K562 (cell line): ENCODE measurements around the gene HLA-DOB. TPM values are rescaled to one million over a fixed set of nuclear protein-coding genes. Genes with fewer than 3 reads are reported as not detected.

Experiments used
- ATAC-seq: fragments of 200-7000 bp; cut with Tn5 transposase; 3 replicates; pipeline ENCODE4 v1.9.1; 2020; ENCODE audit warnings: moderate library complexity
- BruUV-seq: library from RNA; stranded (reverse); fragments of 400-500 nt; replicated peaks from 2 replicates; lab custom pipeline; 2021; lab: Mats Ljungman, UMichigan
- CTCF ChIA-PET: fragments of 300-600 bp; formaldehyde crosslinking; extraction: SDS; loops from one replicate; lab custom pipeline; 2021; ENCODE audit warnings: low intra/inter-chr PET ratio; lab: Yijun Ruan, JAX
- POLR2A ChIA-PET: fragments of 300-600, 350-650 bp; sonication (Branson Sonifier 250); formaldehyde crosslinking; extraction: SDS; loops from one replicate; lab custom pipeline; 2021; ENCODE audit warnings: antibody characterized with exemption, inconsistent platforms; lab: Yijun Ruan, JAX
- DNase-seq, 4 experiments: peaks; one replicate each; pipeline versions ENCODE4 v3.0.0 to v3.0.0-alpha.2; 2011 to 2018; ENCODE audit warnings: low spot score in 3 of 4, mixed read lengths in 3 of 4; ENCODE audit errors: extremely low read depth in 1 of 4
- FAIRE-seq: peaks from 2 replicates; lab custom pipeline; 2011; peaks lifted over from hg19 to GRCh38; lab: Jason Lieb, UNC
- H2AFZ ChIP-seq: 2 replicates; pipeline ENCODE4 v1.6.0; 2011; ENCODE audit warnings: low read depth, low read length, control low read depth, inconsistent platforms
- H3K27ac ChIP-seq: fragments of 200-600 bp; 3 replicates; pipeline ENCODE4 v1.8.0; 2011; ENCODE audit warnings: low read depth, mild to moderate bottlenecking, control low read depth, inconsistent platforms, low read length, moderate library complexity, mixed read lengths; ENCODE audit errors: extremely low read depth
- H3K27me3 ChIP-seq, 2 experiments: fragments of 300-600 bp in 1 of 2; 2 replicates in 1 of 2; 3 replicates in 1 of 2; pipeline versions ENCODE4 v1.6.0 to v1.8.0; 2011; ENCODE audit warnings: inconsistent platforms in 2 of 2, low read length in 2 of 2, mild to moderate bottlenecking in 1 of 2, mixed read lengths in 1 of 2, moderate library complexity in 1 of 2; ENCODE audit not compliant: control insufficient read depth in 2 of 2, insufficient read depth in 2 of 2
- H3K36me3 ChIP-seq: fragments of 300-600 bp; 3 replicates; pipeline ENCODE4 v1.8.0; 2011; ENCODE audit warnings: mild to moderate bottlenecking, low read length, inconsistent platforms; ENCODE audit not compliant: control insufficient read depth, insufficient read depth
- H3K4me1 ChIP-seq, 2 experiments: fragments of 200-600 bp in 1 of 2; replicated peaks in 1 of 2; 2 replicates in 1 of 2; 3 replicates in 1 of 2; pipeline versions ENCODE4 v1.5.1 to v1.8.0; 2011; ENCODE audit warnings: inconsistent platforms in 2 of 2, low read length in 2 of 2, mild to moderate bottlenecking in 1 of 2, mixed read lengths in 1 of 2, moderate library complexity in 1 of 2; ENCODE audit not compliant: control insufficient read depth in 2 of 2, insufficient read depth in 2 of 2
- H3K4me2 ChIP-seq: 2 replicates; pipeline ENCODE4 v1.6.1; 2011; ENCODE audit warnings: low read length, control low read depth, inconsistent platforms, mixed read lengths; ENCODE audit not compliant: insufficient read depth
- H3K4me3 ChIP-seq: fragments of 200-600 bp; sonication (generic), shearing (Covaris generic); 2 replicates; pipeline ENCODE4 v1.5.1; 2016; ENCODE audit warnings: control low read depth, inconsistent platforms
- H3K79me2 ChIP-seq: fragments of 200-600 bp; 3 replicates; pipeline ENCODE4 v1.8.0; 2011; ENCODE audit warnings: low read length, inconsistent platforms; ENCODE audit not compliant: control insufficient read depth, insufficient read depth
- H3K9ac ChIP-seq, 2 experiments: 2 replicates each; pipeline versions ENCODE4 v1.6.0 to v1.6.1; 2011; ENCODE audit warnings: low read depth in 2 of 2, low read length in 2 of 2, control low read depth in 1 of 2, inconsistent platforms in 1 of 2, mild to moderate bottlenecking in 1 of 2, mixed read lengths in 1 of 2; ENCODE audit not compliant: insufficient read depth in 1 of 2
- H3K9me1 ChIP-seq: one replicate; pipeline ENCODE4 v1.6.0; 2011; ENCODE audit warnings: inconsistent platforms, mild to moderate bottlenecking, low read length, moderate library complexity; ENCODE audit not compliant: control insufficient read depth, insufficient read depth
- H3K9me3 ChIP-seq: replicated peaks from 2 replicates; pipeline ENCODE4 v1.5.1; 2011; ENCODE audit warnings: low read depth, low read length, inconsistent platforms; ENCODE audit not compliant: control insufficient read depth, insufficient read depth
- H4K20me1 ChIP-seq: replicated peaks from 2 replicates; pipeline ENCODE4 v1.6.1; 2011; ENCODE audit warnings: low read length, inconsistent platforms, mixed read lengths; ENCODE audit not compliant: control insufficient read depth, insufficient read depth
- BRD9 ChIP-seq: fragments of 450-650 bp; IDR thresholded peaks from 2 replicates; pipeline ENCODE4 v1.6.1; 2018; ENCODE audit warnings: low read depth; ENCODE audit not compliant: partially characterized antibody
- GTF2E2 ChIP-seq: fragments of 200-800 bp; sonication (Bioruptor generic); IDR thresholded peaks from 2 replicates; pipeline ENCODE4 v1.6.1; 2016; ENCODE audit warnings: missing genetic modification characterization, missing compliant biosample characterization
- KDM4B ChIP-seq, 2 experiments: fragments of 450-650 bp in 1 of 2; sonication (generic) in 1 of 2; IDR thresholded peaks; 2 replicates each; pipeline ENCODE4 v1.6.1; 2016 to 2017; ENCODE audit warnings: borderline replicate concordance in 2 of 2, antibody characterized with exemption in 1 of 2, low read depth in 1 of 2, mild to moderate bottlenecking in 1 of 2
- KHSRP ChIP-seq: fragments of 450-650 bp; IDR thresholded peaks from 2 replicates; pipeline ENCODE4 v1.6.1; 2017
- PATZ1 ChIP-seq: fragments of 250-450 bp; sonication (Bioruptor Pico); IDR thresholded peaks from 2 replicates; pipeline ENCODE4 v1.5.0; 2020; ENCODE audit warnings: mild to moderate bottlenecking, borderline replicate concordance
- PHB2 ChIP-seq: fragments of 450-650 bp; IDR thresholded peaks from 2 replicates; pipeline ENCODE4 v1.6.1; 2017; ENCODE audit warnings: low read depth
- POLR2H ChIP-seq: IDR thresholded peaks from 2 replicates; pipeline ENCODE4 v1.6.1; 2016; ENCODE audit warnings: missing genetic modification characterization, low read depth, mild to moderate bottlenecking, control low read depth, missing compliant biosample characterization, moderate library complexity
- SPI1 ChIP-seq: IDR thresholded peaks from 2 replicates; pipeline ENCODE4 v1.6.1; 2011; ENCODE audit warnings: low read depth, low read length, control low read depth, borderline replicate concordance
- STAG1 ChIP-seq: sonication (generic); formaldehyde crosslinking; IDR thresholded peaks from 2 replicates; pipeline ENCODE4 v1.5.0; 2020; ENCODE audit warnings: missing genetic modification reagents, borderline replicate concordance
- TCF7L2 ChIP-seq: fragments of 150-350 bp; IDR thresholded peaks from 2 replicates; pipeline ENCODE4 v1.6.1; 2016; ENCODE audit warnings: low read depth, mild to moderate bottlenecking, low read length, moderate library complexity
- WGBS: fragments of 100-300 bp; shearing (Covaris generic); methylation state at CpG from one replicate; pipeline ENCODE4 v1.1.6; 2016; ENCODE audit warnings: low coverage, mixed read lengths; ENCODE audit not compliant: insufficient coverage; ENCODE audit errors: missing lambda C conversion rate; 5-methylcytosine and 5-hydroxymethylcytosine counted together
- in situ Hi-C: fragments of 300-500 bp; cut with MboI; formaldehyde crosslinking; loops from 4 replicates; pipeline ENCODE4 v1.15.0; 2018; ENCODE audit warnings: inconsistent platforms, mixed read lengths
- intact Hi-C: fragments of 100-400 bp; cut with micrococcal nuclease; formaldehyde crosslinking; loops from 2 replicates; pipeline ENCODE4 v1.14.2; 2022
- polyA plus RNA-seq, 8 experiments: library from polyadenylated mRNA; depleted of rRNA in 4 of 8; stranded (reverse) in 5 of 8; unstranded in 3 of 8; fragments of >200 nt; fragmentation: Nextera tagmentation in 2 of 8; fragmentation: Illumina TruSeq in 1 of 8; extraction: Ambion mirVana in 2 of 8; extraction: Trizol in 1 of 8; gene quantifications; 2 replicates each; pipeline versions ENCODE4 v1.2.1 to v1.2.3, GENCODE V29; 2011 to 2014; ENCODE audit warnings: inconsistent platforms in 1 of 8, missing spikeins in 1 of 8
- total RNA-seq, 7 experiments: library from RNA; depleted of rRNA in 6 of 7; stranded (reverse); fragments of >200 nt in 6 of 7; fragmentation: Illumina TruSeq in 2 of 7; extraction: Trizol in 2 of 7; gene quantifications; 2 replicates each; pipeline versions ENCODE4 v1.2.1 to v1.2.3, GENCODE V29; 2011 to 2021; ENCODE audit warnings: low replicate concordance in 1 of 7

The HLA-DOB gene
- total and polyA plus RNA-seq, 9 of the 15 experiments (the other 6 are each of a cell fraction or from before 2014, with no cell fraction given): 1.2 to 4.0 (median 2.5) TPM

GRCh38 chr6:32799168-32799567 is 17.6 kb downstream of the HLA-DOB start:
- no peak for FAIRE-seq
- H3K36me3 ChIP-seq: no peaks in the 10 kb centered on the region
- TF ChIP-seq PHB2 (no peak), SPI1 (peak; percentile 39; the same call in 1 of the 2 replicates)
- TF ChIP-seq, all 486 proteins: peak for 1
- no peak overlapping the region for H2AFZ ChIP-seq
- intact Hi-C loops (loop anchor here (5.0 kb wide), 2 partner anchors 68 to 552 kb away; no protein-coding TSS in a partner anchor), in situ Hi-C loops (loop anchor here (5.0 kb wide), 1 partner anchor 377 kb away; no protein-coding TSS in a partner anchor)
- H3K27me3 ChIP-seq: peaks cover 20 to 24% of the 10 kb centered on the region in 2 experiments
- ChIA-PET CTCF (no interaction called here), POLR2A (interaction anchor here (0.7 to 1.5 kb wide), 6 partner anchors 9 to 1630 kb away, joined by 3 to 5 read pairs (median 3); no protein-coding TSS in a partner anchor)
- H3K4me2 ChIP-seq: no peak overlapping the region
- no peak overlapping the region for H3K27ac ChIP-seq
- no peak for ATAC-seq
- no peaks in the 10 kb centered on the region for H4K20me1 ChIP-seq
- no peaks in the 10 kb centered on the region for H3K9me1 ChIP-seq
- H3K4me1 ChIP-seq: no peaks in the 10 kb centered on the region
- no peaks in the 10 kb centered on the region for H3K9me3 ChIP-seq
- no peak for DNase-seq
- H3K4me3 ChIP-seq: no peak overlapping the region
- no peaks in the 10 kb centered on the region for H3K79me2 ChIP-seq
- WGBS: 0% methylated on average over 3 of the region's 3 CpGs
- no TSS peak for BruUV-seq
- H3K9ac ChIP-seq: no peak overlapping the region

GRCh38 chr6:32796848-32797776 is 19.7 kb downstream of the HLA-DOB start:
- DNase-seq: peak; percentile 68 to 78 (median 76)
- peak; percentile 95 for FAIRE-seq
- ChIA-PET CTCF (interaction anchor here (0.6 to 2.3 kb wide), 10 partner anchors 71 to 1204 kb away, joined by 3 to 23 read pairs (median 7); partner anchors contain the start of genes HLA-DOA and NCR3), POLR2A (no interaction called here)
- Histone ChIP-seq H4K20me1 (no peaks in the 10 kb centered on the region), H3K27me3 (peaks cover 24% of the 10 kb centered on the region in 2 experiments), H2AFZ (peak overlapping the region; percentile 67), H3K9me1 (no peaks in the 10 kb centered on the region), H3K36me3 (no peaks in the 10 kb centered on the region), H3K9ac (no peak overlapping the region), H3K4me1 (no peaks in the 10 kb centered on the region), H3K4me3 (no peak overlapping the region), H3K79me2 (no peaks in the 10 kb centered on the region), H3K27ac (no peak overlapping the region), H3K4me2 (peak overlapping the region; percentile 58), H3K9me3 (no peaks in the 10 kb centered on the region)
- no TSS peak for BruUV-seq
- WGBS: 3% methylated on average over 30 of the region's 30 CpGs
- intact Hi-C loops: loop anchor here (1.0 to 5.0 kb wide), 3 partner anchors 70 to 550 kb away; no protein-coding TSS in a partner anchor
- in situ Hi-C loops: loop anchor here (5.0 kb wide), 1 partner anchor 375 kb away; no protein-coding TSS in a partner anchor
- ATAC-seq: peak; percentile 94
- no peak for TF ChIP-seq TCF7L2
- no peak for TF ChIP-seq KDM4B (IDR thresholded peaks at IDR 0.05; ENCODE audit: borderline replicate concordance in 2 of 2, low read depth in 1 of 2)
- TF ChIP-seq PATZ1 (CRISPR knock-in tag): no peak
- TF ChIP-seq BRD9: no peak
- TF ChIP-seq STAG1 (CRISPR knock-in tag): peak; percentile 59; the same call in 1 of the 2 replicates
- no peak for TF ChIP-seq POLR2H
- no peak for TF ChIP-seq KHSRP
- no peak for TF ChIP-seq GTF2E2
